Activated T-cell treated with anti-CD3 and anti-CD28 coated beads for 48 hours (primary cell): ENCODE measurements around the gene COX7B.
"Not testable (repeated sequence)": the region's sequence is repeated elsewhere in the genome, so short reads cannot be mapped to it uniquely, and the experiment has no call there.

Experiments used
- DNase-seq: peaks from one replicate; pipeline ENCODE4 v3.0.0-alpha.2; 2020; ENCODE audit warnings: low read depth

Gene COX7B

GRCh38 chrX:77899081-77899828 lies at the start of gene COX7B:
COX7B (plus strand) TSS chrX:77899468; CDS start chrX:77899554, 86 bp downstream.
- DNase-seq = peak; percentile 29

GRCh38 chrX:77875372-77875771 lies 23.9 kb upstream of the COX7B start:
- DNase-seq = no peak

GRCh38 chrX:77881418-77881817 lies 17.9 kb upstream of the COX7B start:
- DNase-seq = not testable (repeated sequence)

- no peak for DNase-seq
Observed at GRCh38 chrX:77892887-77893286, 6.4 kb upstream of the COX7B start.

- no peak for DNase-seq
Observed at GRCh38 chrX:77893713-77894112, 5.6 kb upstream of the COX7B start.

- DNase-seq = peak; percentile 81
Observed at GRCh38 chrX:77894921-77895886, 4.1 kb upstream of the COX7B start, which contains the start of gene MAGT1. MAGT1 (minus strand) TSS chrX:77895435; CDS start chrX:77895410, 25 bp downstream.

GRCh38 chrX:77900688-77901087 lies 1.4 kb downstream of the COX7B start:
- DNase-seq = no peak

GRCh38 chrX:77901506-77901905 lies 2.2 kb downstream of the COX7B start:
- DNase-seq = no peak

GRCh38 chrX:77910108-77910840 lies 11.0 kb downstream of the COX7B start, which contains the start of gene ATP7A:
ATP7A (plus strand) TSS chrX:77910693; CDS start chrX:77971642, 60,949 bp downstream.
- DNase-seq = peak; percentile 83

- no peak for DNase-seq
Observed at GRCh38 chrX:77917294-77917933, 18.1 kb downstream of the COX7B start.

- no peak for DNase-seq
Observed at GRCh38 chrX:77918568-77918967, 19.3 kb downstream of the COX7B start.

- DNase-seq = not testable (repeated sequence)
Observed at GRCh38 chrX:77919370-77919769, 20.1 kb downstream of the COX7B start.

- DNase-seq = no peak
Observed at GRCh38 chrX:77922787-77923186, 23.5 kb downstream of the COX7B start.

- no peak for DNase-seq
Observed at GRCh38 chrX:77924320-77924859, 25.1 kb downstream of the COX7B start.

- DNase-seq = no peak
Observed at GRCh38 chrX:77925764-77926163, 26.5 kb downstream of the COX7B start.

GRCh38 chrX:77930581-77930980 lies 31.3 kb downstream of the COX7B start:
- DNase-seq = no peak

GRCh38 chrX:77935886-77936285 lies 36.6 kb downstream of the COX7B start:
- no peak for DNase-seq

GRCh38 chrX:77936299-77936698 lies 37.0 kb downstream of the COX7B start:
- no peak for DNase-seq

- no peak for DNase-seq
Observed at GRCh38 chrX:77937291-77937690, 38.0 kb downstream of the COX7B start.

GRCh38 chrX:77938083-77938680 lies 38.9 kb downstream of the COX7B start:
- DNase-seq = no peak

- DNase-seq = not testable (repeated sequence)
Observed at GRCh38 chrX:77945031-77945430, 45.8 kb downstream of the COX7B start.
